NCI-H2227 (cell line): ENCODE data around the gene TBC1D2B.
"Not testable (repeated sequence)": the region's sequence is repeated elsewhere in the genome, so short reads cannot be mapped to it uniquely, and the experiment has no call there.

ENCODE experiments used
- DNase-seq: peaks from one replicate; lab custom pipeline; 2025; ENCODE audit not compliant: unreplicated experiment; lab: John Stamatoyannopoulos, UW

TBC1D2B gene

DNA sequence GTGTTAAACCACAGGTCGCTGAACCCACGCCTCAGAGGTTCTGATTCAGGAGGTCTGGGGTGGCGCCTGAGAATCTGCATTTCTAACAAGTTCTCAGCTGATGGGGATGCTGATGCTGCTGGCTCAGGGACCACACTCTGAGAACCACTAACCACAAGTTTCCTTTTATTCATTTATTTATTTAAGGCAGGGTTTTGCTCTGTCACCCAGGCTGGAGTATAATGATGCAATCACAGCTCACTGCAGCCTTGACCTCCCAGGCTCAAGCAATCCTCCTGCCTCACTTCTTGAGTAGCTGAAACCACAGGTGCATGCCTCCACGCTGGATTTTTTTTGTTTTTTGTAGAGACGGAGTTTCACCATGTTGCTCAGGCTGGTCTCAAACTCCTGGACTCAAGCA lies 123.6 kb downstream of the TBC1D2B start:
- not testable (repeated sequence) for DNase-seq

DNA sequence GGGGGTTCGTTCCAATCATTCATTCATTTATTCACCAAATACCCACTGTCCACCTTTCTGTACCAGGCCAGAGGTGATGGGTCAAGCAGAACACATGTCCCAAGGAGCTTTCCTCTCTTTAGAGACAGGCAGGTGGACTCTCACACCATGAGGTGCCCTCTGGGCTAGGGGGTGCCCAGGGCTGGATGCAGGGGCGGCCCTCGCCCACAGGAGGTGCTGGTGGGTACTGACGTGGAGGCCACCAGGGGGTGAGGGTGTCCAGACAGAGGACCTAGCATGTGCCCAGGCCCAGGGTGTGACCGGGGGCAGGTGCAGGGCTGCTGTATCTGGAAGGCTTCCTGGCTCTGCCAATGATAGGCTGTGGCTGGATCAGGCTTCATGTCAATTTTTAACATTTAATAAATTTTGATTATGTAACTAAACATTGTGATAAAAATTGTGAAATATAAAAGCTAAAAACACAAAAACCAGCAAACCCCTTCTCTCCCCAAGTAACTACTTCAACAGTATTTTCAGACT lies 124.5 kb downstream of the TBC1D2B start:
- DNase-seq: not testable (repeated sequence)

DNA sequence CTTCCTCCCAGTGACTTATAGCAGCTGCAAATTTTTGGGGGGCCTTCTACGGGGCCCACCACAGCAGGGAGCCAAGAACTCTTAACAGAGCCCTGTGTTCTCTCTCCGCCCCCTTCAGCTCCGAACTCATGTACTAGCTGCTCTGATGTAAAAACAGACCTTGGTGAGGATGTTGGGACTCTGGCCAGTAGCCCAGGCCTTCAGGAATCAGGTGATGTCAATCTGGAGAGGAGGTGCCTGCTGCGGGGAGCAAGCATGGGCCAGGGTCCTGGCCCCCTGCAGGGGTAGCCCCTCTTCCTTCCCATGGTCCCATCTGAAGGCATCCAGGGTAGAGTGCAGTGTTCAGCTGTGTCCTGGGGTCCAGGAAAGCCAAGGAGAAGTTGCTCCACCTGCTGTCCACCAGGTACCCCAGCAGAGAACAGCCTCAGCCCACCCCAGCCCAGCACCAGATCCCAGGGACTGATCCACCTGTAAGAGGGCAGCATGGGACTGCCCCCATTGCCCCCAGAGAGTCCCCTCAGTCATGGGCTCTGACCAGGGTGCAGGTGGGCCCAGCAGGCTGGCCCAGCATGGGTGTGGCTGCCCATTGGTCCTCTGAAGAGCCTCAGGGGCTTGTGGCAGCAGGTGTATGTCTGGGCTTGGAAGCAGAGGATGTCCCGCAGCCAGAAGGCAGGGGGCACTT lies 126.3 kb downstream of the TBC1D2B start:
- DNase-seq: not testable (repeated sequence)

DNA sequence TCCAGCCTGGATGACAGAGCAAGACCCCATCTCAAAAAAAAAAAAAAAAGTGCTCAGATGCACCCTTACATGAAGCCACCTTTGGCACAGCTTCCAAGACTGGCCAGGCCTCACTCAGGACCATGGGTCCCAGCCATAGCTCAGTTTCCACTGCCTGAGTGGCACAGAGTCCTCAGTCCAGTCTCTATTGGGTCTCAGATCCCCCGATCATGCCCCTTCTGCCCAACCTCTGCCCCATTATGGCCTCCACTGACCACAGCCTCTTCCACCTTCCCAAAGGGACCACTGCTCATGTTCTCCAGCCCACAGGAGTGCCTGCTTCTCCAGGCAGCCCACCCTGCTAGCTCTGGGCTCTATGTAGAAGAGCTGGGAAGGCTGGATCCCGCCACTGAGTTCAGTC lies 127.0 kb downstream of the TBC1D2B start:
- DNase-seq: not testable (repeated sequence)

DNA sequence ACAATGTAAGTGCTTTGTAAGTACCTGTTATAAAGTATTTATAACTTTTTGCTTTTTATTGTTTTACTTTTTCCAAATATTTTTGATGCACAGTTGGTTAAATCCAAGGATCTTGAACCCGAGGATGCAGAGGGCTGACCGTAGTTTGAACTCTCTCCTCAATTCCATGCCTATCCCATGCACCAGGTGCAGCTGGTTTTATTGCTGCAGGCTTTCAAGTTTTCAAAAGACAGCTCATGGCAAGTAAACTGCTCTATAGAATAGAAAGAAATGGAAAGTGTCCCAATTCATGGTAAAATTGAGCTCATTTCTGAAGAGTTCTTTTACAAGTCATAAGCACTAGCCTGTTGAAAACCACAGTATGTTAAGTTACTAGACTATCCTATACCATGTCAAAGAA lies 131.9 kb downstream of the TBC1D2B start:
- DNase-seq: no peak
